Astrocyte (in vitro differentiated cells and primary cell): Measurements from ENCODE around the gene TBXAS1.

Experiments
- CTCF ChIP-seq: IDR thresholded peaks from 2 replicates; pipeline ENCODE4 v1.5.1; 2011; ENCODE audit warnings: low read depth, mild to moderate bottlenecking, inconsistent platforms, low read length, moderate library complexity; ENCODE audit not compliant: insufficient read depth
- EZH2 ChIP-seq: IDR thresholded peaks from 2 replicates; pipeline ENCODE4 v1.6.1; 2012; ENCODE audit warnings: mild to moderate bottlenecking, low read length, inconsistent platforms; ENCODE audit not compliant: insufficient read depth

- TF ChIP-seq CTCF (no peak), EZH2 (no peak)
Measured at GRCh38 chr7:140025241-140025640, 196.2 kb downstream of the TBXAS1 start.
